Esophagus mucosa (tissue), 1 donor: ENCODE measurements around the gene FOXG1. TPM values are rescaled to one million over a fixed set of nuclear protein-coding genes. Genes with fewer than 3 reads are reported as not detected.

ENCODE experiments used
- ATAC-seq: fragments of 200-7000 bp; cut with Tn5 transposase; one replicate; pipeline ENCODE4 v1.9.1; 2020
- total RNA-seq: library from RNA; stranded (reverse); gene quantifications from one replicate; pipeline ENCODE4 v1.2.4, GENCODE V29; 2023
- donor health status: DM: yes; HTN: yes; CAD: no.

FOXG1 gene
- total RNA-seq, 1 donor from 2014 or later, result not detected

- ATAC-seq, result no peak
These were observed 11.0 kb downstream of the FOXG1 start for GRCh38 chr14:28777471-28778137.

- no peak for ATAC-seq
These were observed 11.8 kb downstream of the FOXG1 start for GRCh38 chr14:28778138-28779117.

GRCh38 chr14:28779456-28779855, 12.9 kb downstream of the FOXG1 start:
- ATAC-seq, result no peak

DNA sequence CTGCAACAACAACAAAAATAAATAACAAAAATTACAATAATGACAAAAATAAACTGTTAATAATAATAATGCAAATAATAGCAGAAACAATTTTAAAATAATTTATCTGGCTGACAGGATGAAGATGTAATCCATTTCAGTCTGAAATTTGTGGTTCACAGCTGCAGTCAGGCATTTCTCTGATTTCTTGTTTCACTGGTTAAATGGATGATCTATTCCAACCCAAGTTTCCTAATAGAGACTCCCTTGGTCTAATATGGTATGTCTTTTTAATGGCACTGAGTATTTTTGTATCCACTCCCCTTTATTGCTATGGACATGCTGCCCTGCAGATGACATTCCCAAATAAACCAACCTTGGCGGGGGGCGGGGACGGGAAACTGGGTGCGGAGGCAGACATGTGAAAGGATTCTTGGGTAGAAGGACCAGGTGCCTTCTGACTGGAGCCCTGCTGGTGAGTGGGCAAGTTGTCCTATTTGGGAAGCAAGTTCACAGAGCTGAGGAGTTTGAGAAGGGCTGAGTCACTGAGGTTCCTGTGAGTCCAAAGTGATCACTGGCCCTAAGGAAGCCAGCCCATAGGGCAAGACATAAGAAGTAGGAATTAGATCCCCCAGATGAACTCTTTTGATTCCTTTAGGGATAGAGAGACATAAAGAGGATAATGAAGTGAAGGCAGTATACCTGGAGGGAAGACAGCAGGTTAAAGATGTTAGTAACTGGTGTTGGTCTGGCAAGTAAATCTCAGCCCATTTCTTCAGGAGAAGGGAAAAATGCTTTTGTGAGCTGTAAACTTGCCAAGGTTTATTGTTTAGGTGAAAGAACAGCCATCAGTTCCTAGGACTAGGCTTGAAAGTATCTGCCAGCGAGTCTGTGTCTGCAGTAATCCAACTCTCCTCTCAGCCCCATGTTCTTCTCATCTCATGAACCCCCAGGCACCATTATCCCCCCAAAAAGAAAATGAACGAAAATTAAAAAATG, 14.5 kb downstream of the FOXG1 start:
- ATAC-seq, result no peak

DNA sequence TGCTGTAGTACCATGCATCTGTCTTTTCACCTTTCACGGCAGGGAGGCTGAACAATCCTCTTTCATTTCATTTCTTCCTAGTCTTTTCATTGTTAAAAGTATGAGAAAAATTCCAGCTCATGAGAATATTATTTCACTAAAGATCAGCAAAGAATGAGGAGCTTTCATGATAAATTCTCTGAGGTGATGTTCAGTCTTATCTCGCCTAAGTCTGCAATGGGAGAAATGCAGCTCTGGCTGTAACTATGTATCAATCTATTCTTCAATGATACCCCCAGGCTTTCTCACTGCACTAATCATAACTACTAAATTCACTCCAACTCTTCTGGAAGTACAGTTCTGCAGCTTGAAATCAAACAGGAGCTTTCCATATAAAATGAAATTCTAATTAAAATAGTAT, 15.7 kb downstream of the FOXG1 start:
- ATAC-seq, result no peak

DNA sequence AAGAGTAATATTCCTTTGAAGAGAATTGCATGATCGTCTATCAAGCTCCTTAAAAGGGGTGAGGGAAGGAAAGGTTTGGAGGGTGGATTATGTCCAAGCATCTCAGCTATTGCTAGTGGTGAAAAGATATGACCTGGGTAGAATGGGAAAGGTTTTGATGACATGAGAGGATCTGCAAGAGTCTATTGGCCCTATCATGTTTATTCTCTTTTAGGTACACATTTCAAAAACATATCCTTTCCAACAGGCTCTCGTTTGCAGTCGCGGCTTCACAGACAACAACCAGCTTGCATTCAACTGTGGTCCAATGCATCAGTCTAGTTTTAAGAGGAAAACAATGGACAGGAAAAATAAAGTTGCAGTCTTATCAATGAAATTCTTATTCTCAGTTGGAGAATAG, 17.1 kb downstream of the FOXG1 start:
- no peak for ATAC-seq

DNA sequence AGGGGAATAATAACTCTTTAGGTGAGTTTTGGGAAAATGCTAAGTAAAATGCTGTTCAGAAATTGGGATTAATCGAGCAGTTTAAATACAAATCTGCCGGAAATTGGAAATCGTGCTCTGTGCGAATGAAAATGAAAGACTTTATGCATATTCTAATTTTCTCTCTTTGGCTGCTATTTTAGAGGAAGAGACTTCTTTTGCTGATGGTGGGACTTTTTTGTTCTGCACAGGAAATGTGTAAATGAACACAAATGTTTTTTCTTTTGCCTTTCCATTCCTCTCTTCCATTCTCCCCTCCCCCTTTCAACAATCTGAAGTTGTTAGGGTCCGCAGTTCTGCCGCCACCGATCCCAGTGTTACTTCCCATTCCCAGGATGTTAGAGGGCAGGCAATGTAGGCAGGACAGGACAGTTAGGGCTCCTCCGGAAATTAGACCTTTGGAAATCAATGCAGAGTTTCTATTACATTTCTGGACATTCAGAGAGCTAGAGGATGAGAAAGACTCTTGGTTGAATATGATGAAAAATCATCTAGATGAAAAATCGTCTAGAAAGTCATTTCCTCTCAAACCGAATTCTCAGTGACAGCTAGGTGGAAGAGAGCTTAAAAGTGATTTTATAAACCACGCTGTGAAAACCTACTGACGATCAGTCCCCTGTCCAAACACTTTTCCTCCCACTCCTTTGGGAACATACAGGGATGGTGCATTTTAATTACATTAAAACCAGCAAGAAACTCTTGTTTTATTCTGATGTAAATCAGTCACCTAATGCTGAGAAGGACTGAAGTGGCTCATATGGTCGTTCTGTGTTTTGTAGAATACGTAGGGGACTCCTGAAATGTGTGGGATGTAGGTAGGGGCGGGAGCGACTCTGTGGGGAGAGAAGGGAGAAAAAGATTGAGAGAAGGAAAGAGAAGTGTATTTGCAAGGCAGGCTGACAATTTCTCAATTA, 17.8 kb downstream of the FOXG1 start:
- no peak for ATAC-seq

GRCh38 chr14:28785096-28785952, 18.7 kb downstream of the FOXG1 start:
- no peak for ATAC-seq

DNA sequence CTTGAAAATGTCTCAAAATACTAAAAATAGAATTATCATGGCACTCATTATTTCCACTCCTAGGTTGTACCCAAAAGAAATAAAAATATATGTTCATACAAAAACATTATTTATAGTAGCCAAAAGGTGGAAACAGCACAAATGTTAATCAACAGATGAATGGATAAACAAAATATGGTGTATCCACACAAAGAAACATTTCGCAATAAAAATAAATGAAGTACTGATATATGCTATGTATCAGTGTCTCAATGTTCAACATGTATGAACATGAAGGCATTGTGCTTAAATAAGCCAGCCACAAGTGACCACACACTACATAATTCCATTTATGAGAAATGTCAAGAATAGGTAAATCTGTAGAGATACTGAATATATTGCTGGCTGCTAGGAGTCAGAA, 40.9 kb downstream of the FOXG1 start:
- ATAC-seq, result no peak

GRCh38 chr14:28813810-28814209, 47.2 kb downstream of the FOXG1 start:
- no peak for ATAC-seq
